ENCODE measurements around the gene TXNIP.

Gene TXNIP

GRCh38 chr1:145962157-145963102 lies 33.9 kb downstream of the TXNIP start:
- peak; percentile 68 to 71 for DNase-seq

- DNase-seq, result peak; percentile 81 to 82
Observed at GRCh38 chr1:145961425-145962156, 34.8 kb downstream of the TXNIP start.

- DNase-seq, result peak in 1 of 2 experiments; percentile 39
Observed at GRCh38 chr1:145961109-145961424, 35.3 kb downstream of the TXNIP start.

- peak; percentile 71 to 74 for DNase-seq
Observed at GRCh38 chr1:145960468-145961108, 35.8 kb downstream of the TXNIP start.

- no peak for DNase-seq
Observed at GRCh38 chr1:145959957-145960467, 36.4 kb downstream of the TXNIP start.

GRCh38 chr1:145959333-145959732 lies 37.0 kb downstream of the TXNIP start:
- DNase-seq, result no peak

GRCh38 chr1:145958734-145959133 lies 37.6 kb downstream of the TXNIP start:
- no peak for DNase-seq

GRCh38 chr1:145957443-145958319 lies 38.7 kb downstream of the TXNIP start, which contains the start of gene LIX1L:
TSS of gene LIX1L (minus strand) at chr1:145958017. CDS start at chr1:145957927, 90 bp downstream.
- peak; percentile 95 to 96 for DNase-seq

- no peak for DNase-seq
Observed at GRCh38 chr1:145956781-145957442, 39.5 kb downstream of the TXNIP start.

GRCh38 chr1:145956361-145956760 lies 40.0 kb downstream of the TXNIP start:
- DNase-seq, result no peak

GRCh38 chr1:145955436-145955835 lies 40.9 kb downstream of the TXNIP start:
- no peak for DNase-seq

GRCh38 chr1:145953861-145954260 lies 42.5 kb downstream of the TXNIP start:
- DNase-seq, result no peak

GRCh38 chr1:145952903-145953302 lies 43.5 kb downstream of the TXNIP start:
- no peak for DNase-seq

- DNase-seq, result no peak
Observed at GRCh38 chr1:145951526-145951925, 44.9 kb downstream of the TXNIP start.

GRCh38 chr1:145949219-145949618 lies 47.2 kb downstream of the TXNIP start:
- no peak for DNase-seq

- no peak for DNase-seq
Observed at GRCh38 chr1:145947551-145947950, 48.8 kb downstream of the TXNIP start.

GRCh38 chr1:145946477-145946986 lies 49.8 kb downstream of the TXNIP start:
- no peak for DNase-seq

- DNase-seq, result no peak
Observed at GRCh38 chr1:145944532-145944931, 51.8 kb downstream of the TXNIP start.

GRCh38 chr1:145942871-145943270 lies 53.5 kb downstream of the TXNIP start:
- DNase-seq, result no peak
